Colonic mucosa (tissue), 4 donors: ENCODE data around the gene PLPP4. TPM values are rescaled to one million over a fixed set of nuclear protein-coding genes. Genes with fewer than 3 reads are reported as not detected.

ENCODE experiments used
- DNase-seq: peaks from one replicate; pipeline ENCODE4 v3.0.0-alpha.2; 2020
- H3K27ac ChIP-seq: fragments of 200-600 bp; one replicate; pipeline ENCODE4 v1.8.0; 2021
- H3K27me3 ChIP-seq: fragments of 200-600 bp; one replicate; pipeline ENCODE4 v1.8.0; 2021
- H3K36me3 ChIP-seq: fragments of 200-600 bp; one replicate; pipeline ENCODE4 v1.8.0; 2021
- H3K4me1 ChIP-seq: fragments of 200-600 bp; one replicate; pipeline ENCODE4 v1.8.0; 2021; ENCODE audit warnings: mild to moderate bottlenecking
- H3K4me3 ChIP-seq: fragments of 200-600 bp; one replicate; pipeline ENCODE4 v1.8.0; 2021
- H3K9ac ChIP-seq, 2 donors: one replicate each; pipeline ENCODE4 v1.7.0; 2013; ENCODE audit warnings: control low read depth in 2 of 2, low read depth in 2 of 2, low read length in 2 of 2
- H3K9me3 ChIP-seq: fragments of 200-600 bp; one replicate; pipeline ENCODE4 v1.8.0; 2021
- intact Hi-C: fragments of 100-400 bp; cut with DNase I; formaldehyde crosslinking; loops from one replicate; pipeline ENCODE4 v1.14.1; 2022
- total RNA-seq, 2 donors: library from RNA; stranded (reverse); fragmentation: NEBNext Ultra II Directional in 1 of 2; extraction: Animal tissue kit (Norgen Biotek cat#: 25700) in 1 of 2; gene quantifications; one replicate each; pipeline ENCODE4 v1.2.1, GENCODE V29; 2021
- TF ChIP-seq, protein P1 (sequence below): fragments of 200-600 bp; IDR thresholded peaks from one replicate; pipeline ENCODE4 v1.8.0; 2022; ENCODE audit warnings: antibody characterized with exemption, mild to moderate bottlenecking
- donor health status: healthy.
- donor health status: DM: no; HTN: no; CAD: no.
- donor health status: DM: no; HTN: no; CAD: no.

PLPP4 gene
- total RNA-seq, 2 donors from 2014 or later, result 0.61 TPM; not detected in 1

DNA sequence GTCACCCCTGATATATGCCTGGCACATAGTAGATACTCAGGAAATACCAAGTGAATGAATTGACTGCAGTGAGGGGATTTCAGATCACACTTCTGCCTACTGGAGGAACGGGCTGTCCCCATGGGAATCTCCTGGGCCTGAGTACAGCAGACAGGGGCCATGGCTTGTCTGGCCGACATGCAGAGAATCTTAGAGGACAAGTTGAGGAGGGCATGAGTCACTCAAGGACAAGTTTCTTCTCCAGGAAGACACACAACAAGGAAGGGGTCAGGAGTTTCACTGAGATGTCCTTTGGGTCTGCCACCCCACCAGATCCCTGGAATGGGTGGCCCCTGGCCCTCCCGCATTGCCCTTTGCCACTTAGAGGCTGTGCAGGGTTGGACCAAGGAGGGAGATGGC is 20.7 kb downstream of the PLPP4 start:
- Histone ChIP-seq H3K27ac (no peak overlapping the region), H3K9me3 (no peaks in the 10 kb centered on the region), H3K9ac (no peak overlapping the region), H3K4me1 (no peaks in the 10 kb centered on the region), H3K4me3 (no peak overlapping the region), H3K36me3 (no peaks in the 10 kb centered on the region), H3K27me3 (no peaks in the 10 kb centered on the region)
- intact Hi-C loops, result no loop called here
- DNase-seq, result no peak
- TF ChIP-seq, protein P1, sequence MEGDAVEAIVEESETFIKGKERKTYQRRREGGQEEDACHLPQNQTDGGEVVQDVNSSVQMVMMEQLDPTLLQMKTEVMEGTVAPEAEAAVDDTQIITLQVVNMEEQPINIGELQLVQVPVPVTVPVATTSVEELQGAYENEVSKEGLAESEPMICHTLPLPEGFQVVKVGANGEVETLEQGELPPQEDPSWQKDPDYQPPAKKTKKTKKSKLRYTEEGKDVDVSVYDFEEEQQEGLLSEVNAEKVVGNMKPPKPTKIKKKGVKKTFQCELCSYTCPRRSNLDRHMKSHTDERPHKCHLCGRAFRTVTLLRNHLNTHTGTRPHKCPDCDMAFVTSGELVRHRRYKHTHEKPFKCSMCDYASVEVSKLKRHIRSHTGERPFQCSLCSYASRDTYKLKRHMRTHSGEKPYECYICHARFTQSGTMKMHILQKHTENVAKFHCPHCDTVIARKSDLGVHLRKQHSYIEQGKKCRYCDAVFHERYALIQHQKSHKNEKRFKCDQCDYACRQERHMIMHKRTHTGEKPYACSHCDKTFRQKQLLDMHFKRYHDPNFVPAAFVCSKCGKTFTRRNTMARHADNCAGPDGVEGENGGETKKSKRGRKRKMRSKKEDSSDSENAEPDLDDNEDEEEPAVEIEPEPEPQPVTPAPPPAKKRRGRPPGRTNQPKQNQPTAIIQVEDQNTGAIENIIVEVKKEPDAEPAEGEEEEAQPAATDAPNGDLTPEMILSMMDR, result no peak

DNA sequence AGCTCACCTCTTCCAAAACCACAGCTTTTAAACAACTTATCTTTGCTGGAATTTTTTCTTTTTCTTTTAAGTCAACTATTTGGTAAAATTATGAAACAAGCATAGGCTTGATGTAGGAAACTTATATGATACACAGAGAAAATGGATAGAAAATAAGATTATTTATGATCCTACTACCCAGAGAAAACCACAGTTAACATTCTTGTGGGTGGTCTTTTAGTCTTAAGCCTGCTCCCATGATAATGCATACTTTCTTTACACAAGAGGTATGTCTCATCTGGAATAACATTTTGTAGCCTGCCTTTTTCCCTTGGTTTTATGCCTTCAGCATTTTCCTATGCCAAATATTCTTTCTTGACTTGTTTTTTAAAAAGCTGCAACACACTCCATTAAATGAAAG is 21.4 kb downstream of the PLPP4 start:
- Histone ChIP-seq H3K4me3 (no peak overlapping the region), H3K27me3 (no peaks in the 10 kb centered on the region), H3K36me3 (no peaks in the 10 kb centered on the region), H3K27ac (no peak overlapping the region), H3K9ac (no peak overlapping the region), H3K4me1 (no peaks in the 10 kb centered on the region), H3K9me3 (no peaks in the 10 kb centered on the region)
- intact Hi-C loops, result no loop called here
- no peak for DNase-seq
- TF ChIP-seq, protein P1, result no peak

DNA sequence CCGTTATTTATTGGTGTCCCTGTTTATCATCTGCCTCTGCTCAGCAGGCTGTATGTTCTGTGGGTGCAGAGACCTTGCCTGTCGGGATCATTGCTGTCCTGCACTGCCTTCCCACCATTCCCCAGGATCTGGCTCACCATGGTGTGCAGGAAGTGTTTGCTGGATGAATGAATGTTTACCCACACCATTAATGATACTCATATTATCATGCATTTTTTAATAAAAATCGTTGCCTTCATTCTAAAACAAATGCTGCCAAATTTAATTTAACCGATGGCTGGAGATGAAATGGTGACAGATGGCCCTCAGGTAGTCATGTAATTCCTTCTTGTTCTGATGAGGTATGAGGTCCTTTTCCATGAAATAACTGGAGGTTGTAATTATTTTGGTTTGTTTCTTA is 22.5 kb downstream of the PLPP4 start:
- H3K4me3 ChIP-seq, result no peak overlapping the region
- no peaks in the 10 kb centered on the region for H3K27me3 ChIP-seq
- intact Hi-C loops, result no loop called here
- H3K9me3 ChIP-seq, result no peaks in the 10 kb centered on the region
- H3K9ac ChIP-seq, result no peak overlapping the region
- no peaks in the 10 kb centered on the region for H3K36me3 ChIP-seq
- no peaks in the 10 kb centered on the region for H3K4me1 ChIP-seq
- TF ChIP-seq, protein P1, result no peak
- H3K27ac ChIP-seq, result no peak overlapping the region
- DNase-seq, result no peak

DNA sequence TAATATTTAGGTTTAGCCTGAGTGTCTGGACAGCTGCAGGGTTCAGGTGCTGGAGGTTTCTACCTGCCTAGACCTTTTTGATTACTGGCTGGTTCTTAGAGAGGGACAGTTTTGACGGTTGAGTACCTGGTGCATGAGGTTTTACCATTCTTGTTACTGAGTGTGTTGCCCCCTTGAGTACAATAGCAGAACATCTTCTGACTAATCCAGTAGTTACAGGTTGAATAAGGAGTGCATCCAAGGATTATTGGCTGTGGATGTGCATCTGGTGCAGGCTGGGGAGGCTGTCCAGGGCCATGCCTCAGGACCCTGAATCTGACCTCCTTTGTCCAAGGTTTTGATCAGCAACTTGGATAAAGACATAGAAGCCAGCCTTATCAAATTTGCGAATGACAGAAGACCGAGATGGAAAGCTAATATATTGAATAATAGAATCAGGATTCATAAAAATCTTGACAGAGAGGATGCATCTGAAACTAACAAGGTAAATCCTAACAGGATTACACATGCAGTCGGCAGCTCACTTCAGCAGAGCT is 23.1 kb downstream of the PLPP4 start:
- no peaks in the 10 kb centered on the region for H3K36me3 ChIP-seq
- TF ChIP-seq, protein P1, result no peak
- H3K9me3 ChIP-seq, result no peaks in the 10 kb centered on the region
- no peak for DNase-seq
- H3K4me3 ChIP-seq, result no peak overlapping the region
- no peaks in the 10 kb centered on the region for H3K27me3 ChIP-seq
- intact Hi-C loops, result no loop called here
- H3K4me1 ChIP-seq, result no peaks in the 10 kb centered on the region
- H3K27ac ChIP-seq, result no peak overlapping the region
- H3K9ac ChIP-seq, result no peak overlapping the region

DNA sequence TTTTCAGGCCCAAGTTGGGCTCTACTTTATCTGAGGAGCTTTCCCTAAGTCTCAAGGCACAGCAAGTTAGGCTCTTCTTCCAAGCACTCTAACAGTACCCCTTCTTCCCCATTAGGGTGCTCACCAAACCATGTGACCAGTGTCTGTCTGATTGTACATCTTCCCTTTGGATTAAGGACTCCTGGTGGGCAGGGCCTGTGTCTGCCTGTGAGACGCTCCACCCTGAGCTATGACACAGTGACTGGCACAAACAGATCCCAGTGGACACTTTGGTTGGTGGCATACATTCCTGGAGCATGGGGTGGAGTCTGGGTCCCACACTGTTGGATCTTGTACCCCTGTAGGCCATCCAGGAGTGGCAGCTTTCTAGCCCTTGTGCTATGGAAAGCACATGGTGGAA is 23.8 kb downstream of the PLPP4 start:
- H3K4me3 ChIP-seq, result no peak overlapping the region
- H3K9ac ChIP-seq, result no peak overlapping the region
- TF ChIP-seq, protein P1, result no peak
- no peaks in the 10 kb centered on the region for H3K36me3 ChIP-seq
- H3K4me1 ChIP-seq, result no peaks in the 10 kb centered on the region
- H3K27ac ChIP-seq, result no peak overlapping the region
- no peaks in the 10 kb centered on the region for H3K27me3 ChIP-seq
- no peaks in the 10 kb centered on the region for H3K9me3 ChIP-seq
- intact Hi-C loops, result no loop called here
- DNase-seq, result no peak

DNA sequence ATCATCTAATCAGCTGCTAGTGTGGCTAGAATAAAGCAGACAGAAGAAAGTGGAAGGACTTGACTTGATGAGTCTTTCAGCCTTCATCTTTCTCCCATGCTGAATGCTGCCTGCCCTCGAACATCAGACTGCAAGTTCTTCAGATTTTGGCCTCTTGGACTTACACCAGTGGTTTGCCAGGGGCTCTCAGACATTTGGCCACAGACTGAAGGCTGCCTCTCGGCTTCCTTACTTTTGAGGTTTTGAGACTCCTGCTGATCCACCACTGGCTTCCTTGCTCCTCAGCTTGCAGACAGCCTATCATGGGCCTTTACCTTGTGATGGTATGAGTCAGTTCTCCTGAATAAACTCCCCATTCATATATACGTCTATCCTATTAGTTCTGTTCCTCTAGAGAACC is 26.0 kb downstream of the PLPP4 start:
- Histone ChIP-seq H3K4me3 (no peak overlapping the region), H3K27ac (no peak overlapping the region), H3K9me3 (no peaks in the 10 kb centered on the region), H3K27me3 (no peaks in the 10 kb centered on the region), H3K9ac (no peak overlapping the region), H3K36me3 (no peaks in the 10 kb centered on the region), H3K4me1 (no peaks in the 10 kb centered on the region)
- TF ChIP-seq, protein P1, result no peak
- intact Hi-C loops, result no loop called here
- DNase-seq, result no peak
